SK-N-SH treated with all-trans-retinoic acid at 6 μM for 48 hours (cell line): ENCODE measurements around the gene AFM.

ENCODE experiments used
- ARNTL ChIP-seq: fragments of 450-650 bp; formaldehyde crosslinking; IDR thresholded peaks from 2 replicates; pipeline ENCODE4 v1.5.0; 2020; ENCODE audit warnings: low read depth, mild to moderate bottlenecking, moderate library complexity, borderline replicate concordance
- BACH2 ChIP-seq: fragments of 250-450 bp; sonication (Bioruptor Pico); IDR thresholded peaks from 2 replicates; pipeline ENCODE4 v1.9.0; 2021; ENCODE audit warnings: mild to moderate bottlenecking, borderline replicate concordance
- GLIS3 ChIP-seq: fragments of 250-450 bp; sonication (Bioruptor Pico); IDR thresholded peaks from 2 replicates; pipeline ENCODE4 v1.5.0; 2020; ENCODE audit warnings: mild to moderate bottlenecking, moderate library complexity
- RARB ChIP-seq: fragments of 250-450 bp; sonication (Bioruptor Pico); IDR thresholded peaks from 2 replicates; pipeline ENCODE4 v1.8.0; 2021; ENCODE audit warnings: mild to moderate bottlenecking, moderate library complexity
- SNAI2 ChIP-seq: fragments of 250-450 bp; sonication (Bioruptor Pico); IDR thresholded peaks from 2 replicates; pipeline ENCODE4 v1.5.0; 2020; ENCODE audit warnings: mild to moderate bottlenecking, moderate library complexity
- TOX ChIP-seq: fragments of 250-450 bp; sonication (Bioruptor Pico); IDR thresholded peaks from 2 replicates; pipeline ENCODE4 v1.8.0; 2021; ENCODE audit warnings: mild to moderate bottlenecking, moderate library complexity, borderline replicate concordance
- ZC3H10 ChIP-seq: fragments of 250-450 bp; sonication (Bioruptor Pico); IDR thresholded peaks from 2 replicates; pipeline ENCODE4 v1.5.1; 2021; ENCODE audit warnings: mild to moderate bottlenecking, moderate library complexity
- ZFP3 ChIP-seq: fragments of 250-450 bp; sonication (Bioruptor Pico); IDR thresholded peaks from 2 replicates; pipeline ENCODE4 v1.5.0; 2020; ENCODE audit warnings: mild to moderate bottlenecking, moderate library complexity
- ZFP30 ChIP-seq: fragments of 450-650 bp; formaldehyde crosslinking; IDR thresholded peaks from 2 replicates; pipeline ENCODE4 v1.5.0; 2022; ENCODE audit warnings: mild to moderate bottlenecking, moderate library complexity
- ZNF8 ChIP-seq: fragments of 450-650 bp; formaldehyde crosslinking; IDR thresholded peaks from 2 replicates; pipeline ENCODE4 v1.5.0; 2020; ENCODE audit warnings: mild to moderate bottlenecking, moderate library complexity
- TF ChIP-seq, protein P1 (sequence below): fragments of 250-450 bp; sonication (Bioruptor Pico); IDR thresholded peaks from 2 replicates; pipeline ENCODE4 v1.8.0; 2020; ENCODE audit warnings: mild to moderate bottlenecking, moderate library complexity, borderline replicate concordance
- TF ChIP-seq, protein P2 (sequence below): fragments of 250-450 bp; sonication (Bioruptor Pico); IDR thresholded peaks from 2 replicates; pipeline ENCODE4 v1.5.1; 2020; ENCODE audit warnings: low read depth, mild to moderate bottlenecking, moderate library complexity
- TF ChIP-seq, protein P3 (sequence below): fragments of 250-450 bp; sonication (Bioruptor Pico); IDR thresholded peaks from 2 replicates; pipeline ENCODE4 v1.8.0; 2021; ENCODE audit warnings: low read depth, mild to moderate bottlenecking, moderate library complexity, borderline replicate concordance
- TF ChIP-seq, protein P4 (sequence below): fragments of 250-450 bp; sonication (Bioruptor Pico); IDR thresholded peaks from 2 replicates; pipeline ENCODE4 v1.5.0; 2020; ENCODE audit warnings: mild to moderate bottlenecking, moderate library complexity

DNA sequence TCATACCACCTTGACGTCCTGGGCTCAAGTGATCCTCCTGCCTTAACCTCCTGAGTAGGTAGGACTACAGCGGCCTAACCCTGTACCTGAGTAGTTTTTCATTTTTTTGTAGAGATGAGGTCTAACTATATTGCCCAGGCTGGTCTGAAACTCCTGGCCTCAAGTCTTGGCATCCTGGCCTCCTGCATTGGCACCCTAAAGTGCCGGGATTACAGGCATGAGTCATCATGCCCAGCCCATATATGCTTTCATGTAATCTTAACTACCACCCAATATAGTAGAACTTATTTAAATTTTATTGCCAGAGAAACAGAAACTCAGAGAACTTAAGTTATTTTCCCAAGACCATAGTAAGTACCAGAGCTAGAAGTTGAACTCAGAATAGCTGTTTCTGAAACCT lies 27.1 kb downstream of the AFM start:
- no peak for TF ChIP-seq SNAI2 (CRISPR knock-in tag)
- TF ChIP-seq, protein P1, sequence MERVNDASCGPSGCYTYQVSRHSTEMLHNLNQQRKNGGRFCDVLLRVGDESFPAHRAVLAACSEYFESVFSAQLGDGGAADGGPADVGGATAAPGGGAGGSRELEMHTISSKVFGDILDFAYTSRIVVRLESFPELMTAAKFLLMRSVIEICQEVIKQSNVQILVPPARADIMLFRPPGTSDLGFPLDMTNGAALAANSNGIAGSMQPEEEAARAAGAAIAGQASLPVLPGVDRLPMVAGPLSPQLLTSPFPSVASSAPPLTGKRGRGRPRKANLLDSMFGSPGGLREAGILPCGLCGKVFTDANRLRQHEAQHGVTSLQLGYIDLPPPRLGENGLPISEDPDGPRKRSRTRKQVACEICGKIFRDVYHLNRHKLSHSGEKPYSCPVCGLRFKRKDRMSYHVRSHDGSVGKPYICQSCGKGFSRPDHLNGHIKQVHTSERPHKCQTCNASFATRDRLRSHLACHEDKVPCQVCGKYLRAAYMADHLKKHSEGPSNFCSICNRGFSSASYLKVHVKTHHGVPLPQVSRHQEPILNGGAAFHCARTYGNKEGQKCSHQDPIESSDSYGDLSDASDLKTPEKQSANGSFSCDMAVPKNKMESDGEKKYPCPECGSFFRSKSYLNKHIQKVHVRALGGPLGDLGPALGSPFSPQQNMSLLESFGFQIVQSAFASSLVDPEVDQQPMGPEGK, result no peak
- TF ChIP-seq ZFP30 (CRISPR knock-in tag), result no peak
- TF ChIP-seq, protein P2, sequence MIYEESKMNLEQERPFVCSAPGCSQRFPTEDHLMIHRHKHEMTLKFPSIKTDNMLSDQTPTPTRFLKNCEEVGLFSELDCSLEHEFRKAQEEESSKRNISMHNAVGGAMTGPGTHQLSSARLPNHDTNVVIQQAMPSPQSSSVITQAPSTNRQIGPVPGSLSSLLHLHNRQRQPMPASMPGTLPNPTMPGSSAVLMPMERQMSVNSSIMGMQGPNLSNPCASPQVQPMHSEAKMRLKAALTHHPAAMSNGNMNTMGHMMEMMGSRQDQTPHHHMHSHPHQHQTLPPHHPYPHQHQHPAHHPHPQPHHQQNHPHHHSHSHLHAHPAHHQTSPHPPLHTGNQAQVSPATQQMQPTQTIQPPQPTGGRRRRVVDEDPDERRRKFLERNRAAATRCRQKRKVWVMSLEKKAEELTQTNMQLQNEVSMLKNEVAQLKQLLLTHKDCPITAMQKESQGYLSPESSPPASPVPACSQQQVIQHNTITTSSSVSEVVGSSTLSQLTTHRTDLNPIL (CRISPR knock-in tag), result no peak
- no peak for TF ChIP-seq ZFP3 (CRISPR knock-in tag)
- TF ChIP-seq, protein P3, sequence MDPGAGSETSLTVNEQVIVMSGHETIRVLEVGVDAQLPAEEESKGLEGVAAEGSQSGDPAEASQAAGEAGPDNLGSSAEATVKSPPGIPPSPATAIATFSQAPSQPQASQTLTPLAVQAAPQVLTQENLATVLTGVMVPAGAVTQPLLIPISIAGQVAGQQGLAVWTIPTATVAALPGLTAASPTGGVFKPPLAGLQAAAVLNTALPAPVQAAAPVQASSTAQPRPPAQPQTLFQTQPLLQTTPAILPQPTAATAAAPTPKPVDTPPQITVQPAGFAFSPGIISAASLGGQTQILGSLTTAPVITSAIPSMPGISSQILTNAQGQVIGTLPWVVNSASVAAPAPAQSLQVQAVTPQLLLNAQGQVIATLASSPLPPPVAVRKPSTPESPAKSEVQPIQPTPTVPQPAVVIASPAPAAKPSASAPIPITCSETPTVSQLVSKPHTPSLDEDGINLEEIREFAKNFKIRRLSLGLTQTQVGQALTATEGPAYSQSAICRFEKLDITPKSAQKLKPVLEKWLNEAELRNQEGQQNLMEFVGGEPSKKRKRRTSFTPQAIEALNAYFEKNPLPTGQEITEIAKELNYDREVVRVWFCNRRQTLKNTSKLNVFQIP (CRISPR knock-in tag), result no peak
- no peak for TF ChIP-seq BACH2 (CRISPR knock-in tag)
- no peak for TF ChIP-seq GLIS3 (CRISPR knock-in tag)
- TF ChIP-seq RARB (CRISPR knock-in tag), result no peak
- TF ChIP-seq ARNTL (CRISPR knock-in tag), result no peak
- TF ChIP-seq, protein P4, sequence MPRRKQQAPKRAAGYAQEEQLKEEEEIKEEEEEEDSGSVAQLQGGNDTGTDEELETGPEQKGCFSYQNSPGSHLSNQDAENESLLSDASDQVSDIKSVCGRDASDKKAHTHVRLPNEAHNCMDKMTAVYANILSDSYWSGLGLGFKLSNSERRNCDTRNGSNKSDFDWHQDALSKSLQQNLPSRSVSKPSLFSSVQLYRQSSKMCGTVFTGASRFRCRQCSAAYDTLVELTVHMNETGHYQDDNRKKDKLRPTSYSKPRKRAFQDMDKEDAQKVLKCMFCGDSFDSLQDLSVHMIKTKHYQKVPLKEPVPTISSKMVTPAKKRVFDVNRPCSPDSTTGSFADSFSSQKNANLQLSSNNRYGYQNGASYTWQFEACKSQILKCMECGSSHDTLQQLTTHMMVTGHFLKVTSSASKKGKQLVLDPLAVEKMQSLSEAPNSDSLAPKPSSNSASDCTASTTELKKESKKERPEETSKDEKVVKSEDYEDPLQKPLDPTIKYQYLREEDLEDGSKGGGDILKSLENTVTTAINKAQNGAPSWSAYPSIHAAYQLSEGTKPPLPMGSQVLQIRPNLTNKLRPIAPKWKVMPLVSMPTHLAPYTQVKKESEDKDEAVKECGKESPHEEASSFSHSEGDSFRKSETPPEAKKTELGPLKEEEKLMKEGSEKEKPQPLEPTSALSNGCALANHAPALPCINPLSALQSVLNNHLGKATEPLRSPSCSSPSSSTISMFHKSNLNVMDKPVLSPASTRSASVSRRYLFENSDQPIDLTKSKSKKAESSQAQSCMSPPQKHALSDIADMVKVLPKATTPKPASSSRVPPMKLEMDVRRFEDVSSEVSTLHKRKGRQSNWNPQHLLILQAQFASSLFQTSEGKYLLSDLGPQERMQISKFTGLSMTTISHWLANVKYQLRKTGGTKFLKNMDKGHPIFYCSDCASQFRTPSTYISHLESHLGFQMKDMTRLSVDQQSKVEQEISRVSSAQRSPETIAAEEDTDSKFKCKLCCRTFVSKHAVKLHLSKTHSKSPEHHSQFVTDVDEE (CRISPR knock-in tag), result no peak
- no peak for TF ChIP-seq ZC3H10 (CRISPR knock-in tag)
- no peak for TF ChIP-seq TOX (CRISPR knock-in tag)
- no peak for TF ChIP-seq ZNF8 (CRISPR knock-in tag)
